GM21723 (cell line): Measurements from ENCODE around the gene ASPM.
"Not testable (repeated sequence)": the region's sequence is repeated elsewhere in the genome, so short reads cannot be mapped to it uniquely, and the experiment has no call there.

Experiments used
- ATAC-seq: cut with Tn5 transposase; IDR thresholded peaks from one replicate; pipeline ENCODE4 v1.9.1; 2021; ENCODE audit warnings: mild to moderate bottlenecking, moderate library complexity; ENCODE audit not compliant: unreplicated experiment

ASPM gene

DNA sequence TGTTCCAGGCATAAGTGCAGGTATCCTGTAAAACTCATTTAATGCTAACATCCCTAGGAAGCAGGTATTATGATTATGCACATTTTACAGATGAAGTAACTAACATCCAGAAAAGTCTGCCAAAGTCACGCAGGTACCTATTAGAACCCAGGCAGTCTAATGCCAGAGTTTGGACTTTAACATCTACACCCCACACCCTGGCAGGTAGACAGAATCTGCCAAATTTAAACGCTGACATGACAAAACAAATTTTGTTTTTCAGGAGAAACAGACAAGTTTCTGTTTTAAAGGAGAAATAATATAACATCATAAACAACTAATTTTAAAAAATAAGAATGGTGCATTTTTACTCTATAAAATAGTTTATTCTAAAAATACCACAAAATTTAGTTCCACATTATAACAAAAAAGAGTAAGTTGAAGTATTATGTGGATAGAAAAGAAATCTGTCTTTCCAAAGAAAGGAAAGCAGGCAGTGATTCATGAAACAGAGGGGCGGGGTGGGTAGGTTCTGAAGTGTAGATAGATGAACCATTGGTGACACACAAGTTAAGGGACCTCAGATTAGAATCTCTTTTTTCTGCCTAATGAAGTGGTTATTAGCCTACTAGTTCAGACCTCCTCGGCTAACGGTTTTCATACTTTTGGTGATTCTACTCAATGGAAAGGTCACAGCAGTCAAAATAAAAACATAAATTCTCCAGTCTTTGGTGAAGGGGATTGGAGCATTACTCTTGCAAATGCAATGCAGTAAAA, 1.7 kb downstream of the ASPM start:
- ATAC-seq: no peak

DNA sequence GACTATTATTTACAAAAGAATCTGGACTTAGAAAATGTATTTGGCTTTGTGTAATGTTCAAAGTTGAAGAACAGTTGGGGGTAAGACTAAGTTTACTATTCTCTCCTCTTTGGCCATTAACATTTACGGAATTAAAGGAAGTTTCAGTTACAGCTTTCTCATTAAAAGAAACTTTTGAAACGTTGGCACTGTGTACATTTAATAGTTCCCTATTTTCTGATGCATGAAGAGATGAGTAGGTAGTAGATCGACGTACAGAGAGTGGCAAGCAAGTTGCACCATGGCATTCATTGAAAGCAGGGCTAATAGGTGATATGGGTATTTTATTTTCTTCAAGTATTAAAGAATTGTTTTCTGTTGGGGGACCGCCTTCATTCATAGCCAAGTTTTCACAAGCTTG, 3.2 kb downstream of the ASPM start:
- ATAC-seq: no peak

DNA sequence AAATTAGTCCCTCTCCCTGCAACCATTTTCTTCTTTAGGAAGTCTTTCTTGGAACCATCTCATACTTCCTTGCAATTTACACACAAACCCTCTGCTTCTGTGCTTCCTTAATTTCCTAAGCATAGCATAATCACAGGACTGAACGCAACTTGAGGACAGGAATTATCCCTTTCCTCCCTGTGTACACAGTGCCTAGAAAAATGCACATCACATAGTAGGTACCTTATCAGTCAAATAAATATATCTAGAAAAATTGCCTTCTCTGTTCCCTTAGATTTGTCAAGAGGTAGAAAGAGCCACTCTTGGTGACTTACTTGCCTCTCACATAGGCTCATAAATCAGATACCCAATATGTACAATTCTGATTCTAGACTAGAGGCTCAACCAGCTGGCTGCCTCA, 4.9 kb downstream of the ASPM start:
- ATAC-seq: no peak

DNA sequence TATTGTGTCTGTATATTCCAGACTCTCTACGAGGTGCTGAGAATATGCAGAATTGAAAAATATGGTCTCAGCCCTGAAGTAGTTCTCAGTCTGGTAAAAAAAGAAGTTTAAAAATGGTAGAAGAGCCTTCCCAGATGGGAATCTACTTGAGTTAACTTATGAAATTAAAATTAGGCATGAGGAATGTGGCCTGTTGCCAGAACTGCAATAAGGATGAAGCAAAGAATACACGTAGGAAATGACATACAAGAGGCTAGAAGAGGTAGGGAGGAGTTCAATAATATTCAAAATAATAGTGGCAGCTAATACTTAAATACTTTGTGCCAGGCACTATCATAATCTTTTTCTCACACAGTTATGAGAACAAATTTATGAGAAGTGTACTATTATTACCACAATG, 6.3 kb downstream of the ASPM start:
- ATAC-seq: no peak

DNA sequence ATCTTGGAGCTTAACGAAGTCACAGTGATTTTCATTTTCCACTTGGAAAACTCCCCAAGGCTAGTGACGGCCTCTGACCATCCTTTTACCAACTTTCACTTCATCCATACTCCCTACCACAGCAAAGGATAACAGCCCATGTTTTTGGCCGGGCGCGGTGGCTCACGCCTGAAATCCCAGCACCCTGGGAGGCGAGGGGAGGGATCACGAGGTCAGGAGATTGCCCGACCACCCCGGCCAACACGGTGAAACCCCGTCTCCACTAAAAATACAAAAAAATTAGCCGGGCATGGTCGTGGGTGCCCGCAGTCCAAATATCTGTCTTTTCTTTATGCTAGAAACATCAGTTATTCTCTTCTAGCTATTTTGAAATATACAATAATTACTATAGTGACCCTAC, 7.3 kb downstream of the ASPM start:
- no peak for ATAC-seq

DNA sequence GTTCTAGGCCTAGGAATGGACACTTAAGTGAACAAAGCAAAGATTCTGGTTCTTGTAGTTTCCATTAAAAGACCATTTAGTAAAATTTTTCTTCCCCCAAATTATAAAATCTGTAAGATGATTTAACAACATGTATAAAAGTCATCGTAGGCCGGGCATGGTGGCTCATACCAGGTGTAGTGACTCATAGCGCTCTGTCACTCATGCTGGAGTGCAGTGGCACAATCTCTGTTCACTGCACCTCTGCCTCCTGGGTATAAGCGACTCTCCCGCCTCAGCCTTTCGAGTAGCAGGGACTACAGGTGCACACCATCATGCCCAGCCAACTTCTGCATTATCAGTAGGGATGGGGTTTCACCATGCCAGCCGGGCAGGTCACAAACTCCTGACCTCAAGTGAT, 9.1 kb downstream of the ASPM start:
- ATAC-seq: no peak

DNA sequence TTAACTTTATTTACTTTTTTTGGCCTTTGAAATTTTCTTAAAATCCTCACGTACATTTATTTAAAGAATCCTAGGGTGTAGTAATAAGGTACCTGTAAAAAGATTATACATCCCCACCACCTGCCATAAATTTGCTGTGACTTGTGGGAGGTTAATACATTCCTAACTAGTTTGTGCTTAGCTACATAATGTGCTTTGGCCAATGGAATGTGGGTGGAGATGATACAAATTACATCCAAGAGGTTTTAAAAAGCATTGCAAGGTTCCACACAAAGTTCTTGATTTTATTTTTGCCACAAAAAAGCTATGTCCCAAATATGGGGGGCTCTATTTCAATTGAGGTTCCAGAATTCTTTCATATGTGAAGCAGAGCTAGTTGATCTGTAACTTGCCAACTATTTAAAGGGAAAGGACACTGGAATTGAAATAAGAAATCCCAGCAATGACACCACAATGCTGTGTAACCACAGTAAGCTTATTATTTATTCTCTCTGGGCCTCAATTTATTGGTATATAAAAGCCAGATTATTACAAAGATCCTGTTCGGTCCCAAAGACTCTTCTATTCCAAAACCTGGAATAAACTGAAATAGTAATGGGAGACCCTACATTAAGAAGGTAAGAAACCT, 15.7 kb downstream of the ASPM start:
- ATAC-seq: no peak

DNA sequence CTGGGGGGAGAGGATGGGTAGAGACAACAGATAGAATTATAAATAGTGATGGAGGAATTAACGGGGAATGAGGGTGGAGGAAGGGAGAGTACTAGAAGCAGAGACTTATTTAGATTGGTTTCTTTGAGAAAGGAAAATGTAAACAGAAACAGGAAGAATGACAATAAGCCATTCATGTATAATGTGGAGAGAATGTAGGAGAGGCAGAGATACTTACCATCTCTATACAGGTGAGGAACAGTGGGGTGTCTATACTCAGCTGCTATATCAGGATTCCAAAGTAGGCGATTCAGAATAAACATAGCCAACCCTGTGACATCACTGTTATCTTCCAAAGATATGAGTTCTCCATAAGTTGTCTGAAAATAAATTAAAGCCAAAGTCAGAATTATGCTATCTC, 16.8 kb downstream of the ASPM start:
- ATAC-seq: no peak

DNA sequence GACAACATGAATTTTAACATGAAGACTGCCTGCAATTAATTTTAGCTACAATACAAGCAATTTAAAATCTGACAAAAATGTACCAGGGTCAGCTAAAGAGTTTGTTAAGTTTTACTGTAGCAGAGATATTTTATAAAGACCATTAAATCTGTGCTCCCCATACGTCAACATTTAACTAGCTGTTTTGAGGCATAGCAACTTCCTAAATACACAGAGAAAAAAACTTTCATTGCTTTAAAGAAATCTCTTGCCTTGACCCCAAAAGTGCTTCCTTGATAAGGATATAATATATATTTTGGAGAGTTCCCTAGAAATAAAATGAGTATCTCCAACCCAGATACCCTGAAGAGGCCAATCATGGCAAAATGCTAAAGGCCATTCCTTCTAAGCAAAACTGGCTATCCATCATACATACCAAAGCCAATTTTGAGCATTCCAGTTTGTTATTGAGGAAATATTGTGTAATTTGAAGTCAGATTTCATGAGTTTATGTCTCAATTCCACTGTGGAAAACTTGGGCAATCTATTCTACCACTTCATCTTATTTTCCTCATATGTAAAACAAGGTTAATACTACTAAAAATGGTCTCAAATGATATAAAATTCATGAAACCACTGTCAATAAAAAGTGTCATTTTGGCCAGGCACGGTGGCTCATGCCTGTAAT, 19.1 kb downstream of the ASPM start:
- no peak for ATAC-seq

DNA sequence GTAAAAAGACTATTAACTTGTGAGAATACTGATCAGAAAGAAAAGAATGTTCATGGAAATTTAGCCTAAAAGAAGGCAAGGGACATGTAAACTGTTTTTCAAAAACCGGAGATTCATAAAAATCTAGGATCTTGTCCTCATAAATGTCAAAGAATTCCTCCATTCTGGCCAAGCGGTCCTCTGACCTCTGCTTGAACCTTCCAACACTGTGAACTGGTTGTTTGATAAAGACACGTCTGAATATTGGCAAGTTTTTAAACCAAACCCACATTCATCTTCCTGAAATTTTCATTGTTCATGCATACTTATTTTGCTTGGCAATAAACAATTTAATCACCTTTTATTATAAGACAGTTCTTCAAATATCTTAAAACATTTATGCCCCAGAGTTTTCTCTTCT, 19.8 kb downstream of the ASPM start:
- ATAC-seq: no peak

DNA sequence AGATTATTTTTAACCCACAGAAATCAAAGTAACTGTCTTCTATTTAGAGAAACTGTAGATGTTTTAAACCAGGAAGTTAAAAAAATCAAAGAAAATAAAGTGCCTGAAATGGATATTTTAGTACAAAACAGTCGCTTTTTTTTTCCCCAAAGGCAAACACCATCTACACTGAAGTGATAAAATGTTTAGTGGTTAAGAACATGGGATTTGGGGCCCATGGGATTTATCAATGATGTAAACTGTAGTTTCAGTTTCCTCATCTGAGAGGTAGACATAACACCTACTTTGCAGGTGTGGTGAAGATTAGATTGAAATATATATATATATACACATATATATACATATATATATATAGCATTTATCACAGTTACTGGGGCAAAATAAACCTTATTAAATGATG, 22.1 kb downstream of the ASPM start:
- no peak for ATAC-seq

DNA sequence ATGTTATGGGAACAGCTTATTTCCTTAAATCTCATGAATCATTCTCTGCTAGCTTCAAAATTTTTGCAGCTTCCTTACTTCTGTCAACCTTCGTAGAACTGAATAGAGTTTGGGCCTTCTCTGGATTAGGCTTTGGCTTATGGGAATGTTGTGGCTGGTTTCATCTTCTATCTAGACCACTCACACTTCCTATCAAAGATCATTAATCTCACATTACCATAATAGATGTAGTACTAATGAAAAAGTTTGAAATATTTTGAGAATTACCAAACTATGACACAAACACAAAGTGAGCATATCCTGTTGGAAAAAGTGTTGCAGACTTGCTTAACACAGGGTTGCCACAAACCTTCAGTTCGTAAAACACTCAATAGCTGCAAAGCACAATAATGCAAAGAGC, 30.3 kb downstream of the ASPM start:
- ATAC-seq: no peak

DNA sequence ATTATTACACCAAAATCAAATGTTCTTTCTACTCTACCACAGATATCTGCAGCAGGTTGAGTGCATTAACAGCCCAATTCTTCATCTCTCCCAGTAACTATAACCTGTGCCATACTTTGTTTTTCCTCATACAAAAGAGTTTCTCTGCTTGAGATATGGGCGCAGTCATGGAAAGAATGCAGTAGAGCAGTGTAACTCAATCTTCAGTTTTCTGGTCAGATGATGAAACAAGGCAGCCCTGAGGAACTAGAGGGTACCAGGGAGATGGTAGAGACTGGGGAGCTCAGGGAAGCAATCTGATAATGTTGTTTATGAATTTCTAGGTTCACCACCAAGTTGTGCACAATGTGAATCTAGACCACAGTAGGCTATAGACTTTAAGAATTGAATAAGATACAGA, 39.6 kb downstream of the ASPM start:
- no peak for ATAC-seq

DNA sequence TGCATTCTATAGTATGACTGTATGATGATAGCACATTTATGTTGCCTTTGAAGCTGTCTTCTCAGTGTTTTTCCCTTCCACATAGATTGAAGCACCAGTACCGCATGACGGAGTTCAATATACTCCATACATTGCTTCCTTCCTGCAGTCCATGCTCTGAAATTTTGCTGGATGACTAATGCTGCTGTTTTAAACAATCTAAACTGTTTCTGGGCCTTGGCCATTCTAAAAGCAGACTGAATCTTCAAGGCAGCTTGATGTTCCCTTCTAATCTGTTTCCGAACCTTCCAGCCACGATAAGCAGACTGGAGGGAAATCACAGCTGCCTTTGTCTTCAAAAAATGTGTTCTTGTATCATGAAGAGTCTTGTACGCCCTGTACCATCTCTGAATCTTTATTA, 43.2 kb downstream of the ASPM start:
- no peak for ATAC-seq

DNA sequence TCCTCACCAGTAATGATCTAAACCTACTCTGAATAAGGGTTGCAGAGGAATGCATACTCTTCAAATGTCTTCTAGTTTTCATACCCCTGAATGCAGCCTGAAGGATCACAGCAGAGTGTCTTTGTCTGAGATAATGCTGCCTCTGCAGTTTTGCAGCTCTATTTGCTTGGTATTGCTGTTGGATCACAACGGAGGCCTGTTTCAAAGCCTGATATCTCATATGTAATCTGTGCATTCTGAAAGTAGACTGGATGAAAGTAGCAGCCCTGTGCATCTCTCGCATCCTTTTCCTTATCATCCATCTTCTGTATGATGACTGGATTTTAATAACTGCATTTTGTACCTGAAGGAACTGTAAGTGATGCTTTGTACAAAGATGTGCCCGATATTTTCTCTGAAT, 44.5 kb downstream of the ASPM start:
- ATAC-seq: no peak

DNA sequence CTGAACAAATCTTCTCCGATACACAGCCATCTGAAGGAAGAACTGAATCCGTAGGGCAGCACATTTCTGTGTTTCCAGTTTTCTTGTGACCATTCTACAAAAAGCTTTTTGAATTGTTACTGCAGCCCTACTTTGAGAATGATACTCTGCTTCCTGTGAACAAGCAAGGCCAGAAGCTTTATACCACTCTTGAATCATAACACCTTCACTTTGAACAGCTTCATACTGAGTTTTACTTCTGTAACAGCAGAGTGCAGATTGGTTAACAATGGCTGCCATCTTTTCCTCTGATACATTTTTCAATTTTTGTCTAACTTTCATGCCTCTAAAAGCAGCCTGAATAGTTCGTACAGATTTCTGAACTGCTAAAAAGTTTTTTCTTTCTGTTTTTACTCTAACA, 45.8 kb downstream of the ASPM start:
- ATAC-seq: no peak

DNA sequence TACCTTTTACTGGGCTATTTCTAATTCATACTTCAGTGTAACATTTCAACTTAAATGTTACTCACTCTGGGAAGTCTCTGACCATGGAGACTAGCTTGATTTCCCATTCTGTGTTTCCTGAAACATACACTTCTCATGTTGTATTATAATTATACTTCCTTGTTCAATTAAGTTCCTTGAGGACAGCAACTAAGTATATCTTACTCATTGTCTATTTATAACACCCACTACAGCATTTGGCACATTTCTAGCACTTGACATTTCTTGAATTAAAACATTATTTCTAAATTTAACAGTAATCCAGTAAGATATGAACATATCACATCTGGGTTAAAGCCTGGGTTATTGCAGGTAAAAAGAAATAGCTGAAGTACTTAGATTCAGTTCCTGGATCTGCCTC, 47.0 kb downstream of the ASPM start:
- no peak for ATAC-seq

DNA sequence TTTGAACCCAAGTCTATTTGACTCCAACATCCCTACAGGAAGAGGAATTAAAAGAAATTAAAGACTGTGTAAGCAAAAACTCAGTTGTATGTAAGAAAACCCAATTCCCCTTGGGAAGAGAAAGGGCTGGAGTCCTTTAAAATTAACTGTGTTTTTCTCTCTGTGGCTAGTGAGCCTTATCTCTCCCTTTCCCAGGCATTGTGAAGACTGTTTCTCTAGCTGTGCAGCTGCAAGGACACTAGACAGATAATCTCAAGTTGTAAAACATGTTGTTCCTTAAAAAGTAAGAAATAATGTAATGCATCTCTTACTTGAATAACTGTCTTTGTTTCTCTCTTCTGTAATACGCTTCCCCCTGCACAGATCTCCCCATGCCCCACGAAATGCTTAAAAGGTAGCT, 49.5 kb downstream of the ASPM start:
- ATAC-seq: not testable (repeated sequence)

DNA sequence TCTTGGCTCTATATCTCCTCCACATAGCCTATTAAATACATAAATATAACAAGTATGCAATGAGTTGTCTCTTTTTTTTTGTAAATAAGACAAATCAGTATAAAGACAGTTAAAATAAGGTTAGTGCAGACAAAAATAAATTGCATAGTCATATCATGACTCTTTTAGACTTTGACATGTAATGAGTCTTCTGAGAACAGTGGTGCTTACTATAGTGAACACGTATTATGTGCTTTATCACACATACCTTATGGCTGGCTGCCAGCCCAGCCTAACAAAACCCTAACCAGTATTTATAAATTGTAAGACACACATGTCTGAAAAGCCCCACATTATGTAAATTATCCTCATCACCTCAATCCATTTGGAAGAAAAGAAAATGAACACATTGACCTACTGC, 50.3 kb downstream of the ASPM start:
- no peak for ATAC-seq

DNA sequence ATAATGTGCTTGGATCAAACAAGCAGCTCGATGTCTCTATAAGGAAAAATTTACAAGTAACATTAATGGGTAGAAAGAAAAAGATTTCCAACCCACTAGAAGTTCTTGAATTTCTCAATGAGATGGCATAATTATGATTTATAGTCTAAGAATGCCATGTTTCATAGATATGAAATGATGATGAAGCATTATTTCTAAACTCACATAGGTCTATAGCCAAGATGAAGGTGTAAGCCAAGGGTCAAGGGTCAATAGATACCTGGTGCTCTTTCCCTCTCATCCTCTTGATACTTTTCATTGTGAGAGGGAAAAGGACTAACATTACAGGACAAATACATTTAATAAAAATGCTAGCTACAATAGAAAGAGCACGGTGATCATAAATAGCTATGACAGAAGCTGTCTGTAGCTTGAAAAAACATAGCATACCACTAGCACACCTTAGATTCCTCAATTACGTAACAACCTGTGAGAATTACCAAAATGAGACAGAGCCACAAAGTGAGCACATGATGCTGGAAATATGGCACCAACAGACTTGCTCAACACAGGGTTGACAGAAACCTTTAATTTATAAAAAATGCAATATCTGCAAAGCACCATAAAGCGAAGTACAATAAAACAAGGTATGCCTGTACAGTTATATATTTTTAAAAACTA, 53.1 kb downstream of the ASPM start:
- ATAC-seq: no peak

DNA sequence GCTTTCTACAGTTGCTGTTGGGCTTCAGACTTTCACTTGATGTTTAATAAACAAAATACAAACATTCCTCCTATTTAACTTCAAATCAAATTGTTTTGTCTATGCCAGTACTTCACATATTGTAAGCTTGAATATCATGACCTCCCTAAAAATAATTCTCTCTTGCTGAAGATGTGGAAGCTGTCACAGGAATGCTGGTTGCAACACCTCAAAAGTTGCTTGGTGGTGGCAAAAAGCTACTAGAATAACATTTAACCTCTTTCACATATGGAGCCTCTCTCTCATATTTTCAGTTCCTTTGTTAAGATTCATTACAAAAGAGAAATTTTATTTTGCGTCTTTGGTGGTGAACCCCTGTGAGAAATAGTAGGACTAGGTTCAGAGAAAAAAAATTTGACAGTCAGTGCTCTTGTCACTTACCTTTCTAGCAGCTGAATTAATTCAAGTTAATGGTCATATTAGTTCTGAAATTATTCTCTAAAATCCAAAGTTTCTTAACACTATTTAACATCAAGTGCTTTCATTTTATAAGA, 53.9 kb downstream of the ASPM start:
- ATAC-seq: no peak

DNA sequence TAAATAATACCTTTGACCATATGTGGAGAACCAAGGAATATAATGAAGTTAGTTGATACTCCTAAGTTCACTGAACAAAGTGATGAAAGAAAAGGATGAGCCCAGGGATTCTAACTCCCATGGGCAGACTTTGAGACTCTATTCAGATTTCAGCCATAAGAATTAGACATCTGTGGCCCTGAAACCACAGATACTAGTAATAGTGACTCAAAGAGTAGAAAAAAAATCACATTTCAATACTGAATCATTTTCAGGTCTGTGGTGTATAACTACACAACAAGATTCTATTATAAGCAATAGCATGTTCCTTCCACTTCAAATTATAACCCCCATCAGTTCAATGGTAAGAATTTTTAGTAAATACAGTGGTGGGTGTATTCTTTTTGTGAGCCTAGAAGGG, 63.0 kb downstream of the ASPM start:
- ATAC-seq: no peak
